K562 (cell line): ENCODE results near the gene PHF10. TPM values are rescaled to one million over a fixed set of nuclear protein-coding genes. Genes with fewer than 3 reads are reported as not detected.

ENCODE experiments used
- CBX3 ChIP-seq, 2 experiments: IDR thresholded peaks; 1 replicate in 1 of 2; 2 replicates in 1 of 2; pipeline ENCODE4 v1.6.1; 2012; ENCODE audit warnings: inconsistent platforms in 2 of 2, low read length in 2 of 2, borderline replicate concordance in 1 of 2, control low read depth in 1 of 2
- KAT7 ChIP-seq: sonication (generic); formaldehyde crosslinking; IDR thresholded peaks from 2 replicates; pipeline ENCODE4 v1.8.0; 2022; ENCODE audit warnings: missing genetic modification reagents, mild to moderate bottlenecking, borderline replicate concordance
- KDM2B ChIP-seq: fragments of 250-450 bp; sonication (Bioruptor Pico); IDR thresholded peaks from 2 replicates; pipeline ENCODE4 v1.8.0; 2021; ENCODE audit warnings: mild to moderate bottlenecking, moderate library complexity
- MAX ChIP-seq: sonication (generic); formaldehyde crosslinking; IDR thresholded peaks from 2 replicates; pipeline ENCODE4 v1.9.0; 2022; ENCODE audit warnings: mild to moderate bottlenecking, missing genetic modification reagents
- MTA2 ChIP-seq: fragments of 450-650 bp; IDR thresholded peaks from 2 replicates; pipeline ENCODE4 v1.6.1; 2016; ENCODE audit warnings: low read depth
- NCOR1 ChIP-seq: fragments of 450-650 bp; IDR thresholded peaks from 2 replicates; pipeline ENCODE4 v1.6.1; 2016; ENCODE audit warnings: mild to moderate bottlenecking, moderate library complexity
- PHB ChIP-seq: fragments of 250-450 bp; sonication (Bioruptor Pico); IDR thresholded peaks from 2 replicates; pipeline ENCODE4 v1.5.0; 2021
- PTBP1 ChIP-seq: fragments of 200-400 bp; formaldehyde crosslinking; IDR thresholded peaks from 2 replicates; pipeline ENCODE4 v1.6.1; 2017; ENCODE audit warnings: low read depth, low read length
- RB1 ChIP-seq: fragments of 450-650 bp; IDR thresholded peaks from 2 replicates; pipeline ENCODE4 v1.6.1; 2017; ENCODE audit warnings: low read depth, mild to moderate bottlenecking
- ZFP36 ChIP-seq: fragments of 150-350 bp; IDR thresholded peaks from 2 replicates; pipeline ENCODE4 v1.6.1; 2018; ENCODE audit warnings: low read length, low read depth; ENCODE audit not compliant: partially characterized antibody
- ZNF12 ChIP-seq: sonication (generic); formaldehyde crosslinking; IDR thresholded peaks from 2 replicates; pipeline ENCODE4 v1.4.0; 2020; ENCODE audit warnings: mild to moderate bottlenecking, missing genetic modification reagents
- ZNF407 ChIP-seq: fragments of 450-650 bp; IDR thresholded peaks from 2 replicates; pipeline ENCODE4 v1.6.1; 2016; ENCODE audit warnings: low read depth
- polyA plus RNA-seq, 8 experiments: library from polyadenylated mRNA; depleted of rRNA in 4 of 8; stranded (reverse) in 5 of 8; unstranded in 3 of 8; fragments of >200 nt; fragmentation: Nextera tagmentation in 2 of 8; fragmentation: Illumina TruSeq in 1 of 8; extraction: Ambion mirVana in 2 of 8; extraction: Trizol in 1 of 8; gene quantifications; 2 replicates each; pipeline versions ENCODE4 v1.2.1 to v1.2.3, GENCODE V29; 2011 to 2014; ENCODE audit warnings: inconsistent platforms in 1 of 8, missing spikeins in 1 of 8
- total RNA-seq, 7 experiments: library from RNA; depleted of rRNA in 6 of 7; stranded (reverse); fragments of >200 nt in 6 of 7; fragmentation: Illumina TruSeq in 2 of 7; extraction: Trizol in 2 of 7; gene quantifications; 2 replicates each; pipeline versions ENCODE4 v1.2.1 to v1.2.3, GENCODE V29; 2011 to 2021; ENCODE audit warnings: low replicate concordance in 1 of 7
- TF ChIP-seq, protein P1 (sequence below), 3 experiments: IDR thresholded peaks in 2 of 3; conservative IDR thresholded peaks in 1 of 3; 2 replicates each; pipeline ENCODE4 v1.5.1; 2011 to 2012; ENCODE audit warnings: low read length in 3 of 3, mild to moderate bottlenecking in 3 of 3, control low read depth in 2 of 3, improper control_type of control experiment in 1 of 3, inconsistent platforms in 1 of 3, low read depth in 1 of 3, mixed read lengths in 1 of 3, moderate library complexity in 1 of 3; ENCODE audit not compliant: insufficient read depth in 2 of 3
- TF ChIP-seq, protein P2 (sequence below), 2 experiments: IDR thresholded peaks; 2 replicates each; pipeline ENCODE4 v1.6.1; 2012; ENCODE audit warnings: improper control_type of control experiment in 2 of 2, low read depth in 2 of 2, low read length in 2 of 2, borderline replicate concordance in 1 of 2

The PHF10 gene
- total and polyA plus RNA-seq, 9 of the 15 experiments (the other 6 are each of a cell fraction or from before 2014, with no cell fraction given): 23.9 to 88.9 (median 46.0) TPM

DNA sequence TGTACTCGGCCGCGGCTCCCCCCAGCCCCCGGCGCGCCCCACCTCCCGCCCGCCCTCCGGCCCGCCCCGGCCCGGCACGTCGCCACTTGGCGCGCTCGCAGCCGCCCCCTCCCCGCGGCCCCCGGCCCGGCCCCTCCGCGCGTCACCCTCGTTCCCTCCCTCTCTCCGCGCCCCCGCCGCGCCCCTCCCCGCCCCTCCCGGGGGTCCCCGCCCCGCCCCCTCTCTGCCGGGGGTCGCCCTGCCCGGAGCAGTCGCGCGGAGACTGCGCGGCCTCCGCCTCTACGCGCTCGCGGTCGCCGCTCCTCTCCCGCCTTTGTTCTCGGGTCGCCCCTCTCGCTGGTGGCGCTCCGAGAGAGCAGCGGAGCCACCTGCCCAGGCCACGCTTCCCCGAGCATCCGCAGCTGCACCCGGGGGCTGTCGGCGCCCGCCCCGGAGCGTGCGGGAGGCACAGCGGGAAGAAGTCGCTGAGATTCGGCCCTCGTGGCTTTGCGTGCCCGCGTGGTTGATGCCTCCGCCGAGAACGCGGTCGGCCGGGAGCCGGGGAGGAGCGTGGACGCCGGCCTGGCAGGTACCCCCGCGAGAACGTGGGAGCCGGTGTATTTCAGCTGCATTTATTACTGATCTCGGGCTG lies at the start of gene PHF10 (continued):
- TF ChIP-seq, protein P1, sequence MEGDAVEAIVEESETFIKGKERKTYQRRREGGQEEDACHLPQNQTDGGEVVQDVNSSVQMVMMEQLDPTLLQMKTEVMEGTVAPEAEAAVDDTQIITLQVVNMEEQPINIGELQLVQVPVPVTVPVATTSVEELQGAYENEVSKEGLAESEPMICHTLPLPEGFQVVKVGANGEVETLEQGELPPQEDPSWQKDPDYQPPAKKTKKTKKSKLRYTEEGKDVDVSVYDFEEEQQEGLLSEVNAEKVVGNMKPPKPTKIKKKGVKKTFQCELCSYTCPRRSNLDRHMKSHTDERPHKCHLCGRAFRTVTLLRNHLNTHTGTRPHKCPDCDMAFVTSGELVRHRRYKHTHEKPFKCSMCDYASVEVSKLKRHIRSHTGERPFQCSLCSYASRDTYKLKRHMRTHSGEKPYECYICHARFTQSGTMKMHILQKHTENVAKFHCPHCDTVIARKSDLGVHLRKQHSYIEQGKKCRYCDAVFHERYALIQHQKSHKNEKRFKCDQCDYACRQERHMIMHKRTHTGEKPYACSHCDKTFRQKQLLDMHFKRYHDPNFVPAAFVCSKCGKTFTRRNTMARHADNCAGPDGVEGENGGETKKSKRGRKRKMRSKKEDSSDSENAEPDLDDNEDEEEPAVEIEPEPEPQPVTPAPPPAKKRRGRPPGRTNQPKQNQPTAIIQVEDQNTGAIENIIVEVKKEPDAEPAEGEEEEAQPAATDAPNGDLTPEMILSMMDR (IDR thresholded peaks at IDR 0.05 in 2 of 3, conservative IDR thresholded peaks at IDR 0.05 in 1 of 3; ENCODE audit: insufficient read depth in 2 of 3, low read depth in 1 of 3, low read length in 3 of 3): 0 out of 6 replicates have a peak, but pooled peaks of 1 of the 3 experiments have one; percentile 5
- no peak for TF ChIP-seq MTA2
- no peak for TF ChIP-seq ZNF12
- 0 out of 2 replicates have a peak, but pooled peaks have one; percentile 23 for TF ChIP-seq PHB
- TF ChIP-seq, protein P2, sequence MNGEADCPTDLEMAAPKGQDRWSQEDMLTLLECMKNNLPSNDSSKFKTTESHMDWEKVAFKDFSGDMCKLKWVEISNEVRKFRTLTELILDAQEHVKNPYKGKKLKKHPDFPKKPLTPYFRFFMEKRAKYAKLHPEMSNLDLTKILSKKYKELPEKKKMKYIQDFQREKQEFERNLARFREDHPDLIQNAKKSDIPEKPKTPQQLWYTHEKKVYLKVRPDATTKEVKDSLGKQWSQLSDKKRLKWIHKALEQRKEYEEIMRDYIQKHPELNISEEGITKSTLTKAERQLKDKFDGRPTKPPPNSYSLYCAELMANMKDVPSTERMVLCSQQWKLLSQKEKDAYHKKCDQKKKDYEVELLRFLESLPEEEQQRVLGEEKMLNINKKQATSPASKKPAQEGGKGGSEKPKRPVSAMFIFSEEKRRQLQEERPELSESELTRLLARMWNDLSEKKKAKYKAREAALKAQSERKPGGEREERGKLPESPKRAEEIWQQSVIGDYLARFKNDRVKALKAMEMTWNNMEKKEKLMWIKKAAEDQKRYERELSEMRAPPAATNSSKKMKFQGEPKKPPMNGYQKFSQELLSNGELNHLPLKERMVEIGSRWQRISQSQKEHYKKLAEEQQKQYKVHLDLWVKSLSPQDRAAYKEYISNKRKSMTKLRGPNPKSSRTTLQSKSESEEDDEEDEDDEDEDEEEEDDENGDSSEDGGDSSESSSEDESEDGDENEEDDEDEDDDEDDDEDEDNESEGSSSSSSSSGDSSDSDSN (IDR thresholded peaks at IDR 0.05; ENCODE audit: borderline replicate concordance in 1 of 2, low read depth in 2 of 2, low read length in 2 of 2): peak; percentile 70 to 77; a peak in 1 of 4 replicates
- no peak for TF ChIP-seq ZNF407
- 0 out of 2 replicates have a peak, but pooled peaks have one; percentile 63 for TF ChIP-seq PTBP1
- peak; percentile 83; the same call in 1 of the 2 replicates for TF ChIP-seq KDM2B
- TF ChIP-seq NCOR1: no peak
- TF ChIP-seq RB1: peak; percentile 83
- TF ChIP-seq ZFP36: no peak
- TF ChIP-seq KAT7: peak; percentile 87
- peak; percentile 94 for TF ChIP-seq MAX (CRISPR knock-in tag)
- peak in 1 of 2 experiments; percentile 21; a peak in 1 of 3 replicates for TF ChIP-seq CBX3 (IDR thresholded peaks at IDR 0.05; ENCODE audit: borderline replicate concordance in 1 of 2, low read length in 2 of 2)
